SK-N-SH (cell line): ENCODE measurements around the gene ANKH. TPM values are rescaled to one million over a fixed set of nuclear protein-coding genes. Genes with fewer than 3 reads are reported as not detected.

Experiments
- CTCF ChIA-PET: fragments of 300-600, 350-600 bp; formaldehyde crosslinking; extraction: SDS; loops from one replicate; lab custom pipeline; 2021; lab: Yijun Ruan, JAX
- POLR2A ChIA-PET: fragments of 350-600 bp; sonication (Branson Sonifier 250); formaldehyde crosslinking; extraction: SDS; loops from one replicate; lab custom pipeline; 2020; ENCODE audit warnings: antibody characterized with exemption, inconsistent platforms; lab: Yijun Ruan, JAX
- DNase-seq: peaks from one replicate; pipeline ENCODE4 v3.0.0; 2012
- H2AFZ ChIP-seq: fragments of 200-600 bp; sonication (generic); 2 replicates; pipeline ENCODE4 v1.8.1; 2016; ENCODE audit warnings: antibody characterized with exemption, mild to moderate bottlenecking, low read depth
- H3F3A ChIP-seq: fragments of 200-600 bp; sonication (generic); replicated peaks from 2 replicates; pipeline ENCODE3; 2016; ENCODE audit warnings: antibody characterized with exemption, mild to moderate bottlenecking; ENCODE audit not compliant: insufficient read depth
- H3K27ac ChIP-seq, 2 experiments: fragments of 200-500 bp in 1 of 2; fragments of 200-600 bp in 1 of 2; sonication (Bioruptor generic) in 1 of 2; sonication (generic), shearing (Covaris generic) in 1 of 2; 2 replicates each; pipeline versions ENCODE4 v1.5.1 to v1.6.1; 2014 to 2016; ENCODE audit warnings: low read depth in 2 of 2, inconsistent platforms in 1 of 2, low read length in 1 of 2, mild to moderate bottlenecking in 1 of 2, mixed read lengths in 1 of 2
- H3K27me3 ChIP-seq: fragments of 200-600 bp; sonication (generic), shearing (Covaris generic); 2 replicates; pipeline ENCODE4 v1.6.1; 2016; ENCODE audit warnings: mixed run types; ENCODE audit not compliant: insufficient read depth
- H3K36me3 ChIP-seq, 2 experiments: fragments of 200-500 bp in 1 of 2; fragments of 200-600 bp in 1 of 2; sonication (Bioruptor generic) in 1 of 2; sonication (generic) in 1 of 2; replicated peaks in 1 of 2; 2 replicates each; pipeline versions ENCODE3 to v1.5.1; 2014 to 2016; ENCODE audit warnings: low read length in 1 of 2, mild to moderate bottlenecking in 1 of 2; ENCODE audit not compliant: insufficient read depth in 2 of 2, control insufficient read depth in 1 of 2
- H3K4me1 ChIP-seq, 2 experiments: fragments of 200-500 bp in 1 of 2; fragments of 200-600 bp in 1 of 2; sonication (Bioruptor generic) in 1 of 2; sonication (generic), shearing (Covaris generic) in 1 of 2; 2 replicates each; pipeline versions ENCODE4 v1.5.1 to v1.6.1; 2014 to 2016; ENCODE audit warnings: low read depth in 1 of 2, low read length in 1 of 2, mixed run types in 1 of 2; ENCODE audit not compliant: insufficient read depth in 2 of 2, control insufficient read depth in 1 of 2
- H3K4me2 ChIP-seq: fragments of 200-600 bp; sonication (generic), shearing (Covaris generic); 2 replicates; pipeline ENCODE4 v1.6.1; 2017; ENCODE audit warnings: mixed run types
- H3K4me3 ChIP-seq, 2 experiments: fragments of 200-500 bp in 1 of 2; fragments of 200-600 bp in 1 of 2; sonication (Bioruptor generic) in 1 of 2; sonication (generic), shearing (Covaris generic) in 1 of 2; 2 replicates each; pipeline versions ENCODE4 v1.5.1 to v1.8.1; 2014 to 2016; ENCODE audit warnings: low read depth in 2 of 2, inconsistent platforms in 1 of 2, low read length in 1 of 2, mild to moderate bottlenecking in 1 of 2, mixed read lengths in 1 of 2, moderate library complexity in 1 of 2
- H3K79me2 ChIP-seq: fragments of 200-600 bp; sonication (generic); 2 replicates; pipeline ENCODE4 v1.8.1; 2017; ENCODE audit warnings: mild to moderate bottlenecking; ENCODE audit not compliant: insufficient read depth
- H3K9ac ChIP-seq: fragments of 200-600 bp; sonication (generic); 2 replicates; pipeline ENCODE4 v1.6.1; 2017; ENCODE audit warnings: mixed run types
- H3K9me2 ChIP-seq: fragments of 200-600 bp; sonication (generic); 2 replicates; pipeline ENCODE4 v1.6.1; 2017; ENCODE audit warnings: mixed run types
- H3K9me3 ChIP-seq: fragments of 200-600 bp; sonication (generic); 2 replicates; pipeline ENCODE4 v1.6.1; 2017; ENCODE audit warnings: mixed run types, mild to moderate bottlenecking, moderate library complexity
- H4K20me1 ChIP-seq: fragments of 200-600 bp; sonication (generic); 2 replicates; pipeline ENCODE4 v1.6.1; 2017; ENCODE audit warnings: mild to moderate bottlenecking, mixed run types; ENCODE audit not compliant: insufficient read depth
- ELF1 ChIP-seq: IDR thresholded peaks from 2 replicates; pipeline ENCODE4 v1.4.0; 2012
- EZH2phosphoT487 ChIP-seq: fragments of 200-600 bp; sonication (generic); IDR thresholded peaks from 2 replicates; pipeline ENCODE4 v1.6.1; 2017; ENCODE audit warnings: low read depth, mixed run types, mild to moderate bottlenecking, antibody characterized with exemption, moderate library complexity, borderline replicate concordance
- FOXM1 ChIP-seq: IDR thresholded peaks from 2 replicates; pipeline ENCODE4 v1.4.0; 2012; ENCODE audit warnings: low read depth, mild to moderate bottlenecking
- MEF2A ChIP-seq: IDR thresholded peaks from 2 replicates; pipeline ENCODE4 v1.4.0; 2012; ENCODE audit warnings: low read depth, borderline replicate concordance
- NFIC ChIP-seq: IDR thresholded peaks from 2 replicates; pipeline ENCODE4 v1.4.0; 2012; ENCODE audit warnings: borderline replicate concordance
- NRF1 ChIP-seq: IDR thresholded peaks from 2 replicates; pipeline ENCODE4 v1.6.1; 2012; ENCODE audit warnings: low read depth, mild to moderate bottlenecking, low read length
- RAD21 ChIP-seq: IDR thresholded peaks from 2 replicates; pipeline ENCODE4 v1.6.1; 2012; ENCODE audit warnings: mild to moderate bottlenecking, low read length
- RXRA ChIP-seq: IDR thresholded peaks from 2 replicates; pipeline ENCODE4 v1.4.0; 2012; ENCODE audit warnings: low read depth, mild to moderate bottlenecking, borderline replicate concordance
- SIN3A ChIP-seq: IDR thresholded peaks from 2 replicates; pipeline ENCODE4 v1.6.1; 2012; ENCODE audit warnings: low read depth, mild to moderate bottlenecking, low read length, moderate library complexity, borderline replicate concordance
- TAF1 ChIP-seq: IDR thresholded peaks from 2 replicates; pipeline ENCODE4 v1.6.1; 2012; ENCODE audit warnings: low read depth, mild to moderate bottlenecking, low read length, moderate library complexity, borderline replicate concordance
- USF1 ChIP-seq: IDR thresholded peaks from 2 replicates; pipeline ENCODE4 v1.4.0; 2012; ENCODE audit warnings: low read depth, borderline replicate concordance
- WGBS: methylation state at CpG from one replicate; pipeline ENCODE4 v1.1.6; 2017; ENCODE audit warnings: low lambda C conversion rate; 5-methylcytosine and 5-hydroxymethylcytosine counted together
- polyA plus RNA-seq, 3 experiments: library from polyadenylated mRNA; depleted of rRNA; stranded (reverse); fragments of >200 nt; gene quantifications; 2 replicates each; pipeline ENCODE4 v1.2.3, GENCODE V29; 2012
- TF ChIP-seq, protein P1 (sequence below): IDR thresholded peaks from 2 replicates; pipeline ENCODE4 v1.4.0; 2012; ENCODE audit warnings: low read depth, borderline replicate concordance
- TF ChIP-seq, protein P2 (sequence below): fragments of 150-350 bp; IDR thresholded peaks from 2 replicates; pipeline ENCODE4 v1.6.1; 2016; ENCODE audit warnings: mild to moderate bottlenecking, low read depth, low read length
- TF ChIP-seq, protein P3 (sequence below): IDR thresholded peaks from 2 replicates; pipeline ENCODE4 v1.6.1; 2012; ENCODE audit warnings: mild to moderate bottlenecking, low read depth, low read length, moderate library complexity

Gene ANKH
- polyA plus RNA-seq, 1 of the 3 experiments (the other 2 are of a cell fraction): 22.0 TPM

DNA sequence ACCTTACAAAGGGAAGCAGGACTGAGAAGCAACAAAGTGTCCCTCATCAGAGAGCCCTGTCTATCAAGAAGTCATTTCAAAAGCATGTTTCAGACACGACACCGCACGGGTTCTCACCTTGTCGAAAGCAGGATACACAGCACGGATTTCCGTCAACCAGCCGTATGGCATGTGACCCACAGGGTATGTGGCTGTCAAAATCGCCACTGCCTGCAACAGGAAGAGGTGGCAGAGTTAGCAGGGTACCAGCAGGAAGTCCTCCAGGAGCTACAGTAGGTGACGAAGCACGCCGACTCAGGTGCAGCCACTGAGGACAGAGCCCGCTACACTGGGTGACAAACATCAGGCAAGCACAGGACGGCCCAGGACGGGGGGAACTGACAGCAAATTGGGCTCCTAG is 125.8 kb downstream of the ANKH start:
- Histone ChIP-seq H3K9ac (no peak overlapping the region), H3K9me3 (no peaks in the 10 kb centered on the region), H3K27me3 (no peaks in the 10 kb centered on the region), H3K4me1 (peaks cover 0 to 17% of the 10 kb centered on the region in 2 experiments; a peak in 2 of 4 replicates), H3K27ac (no peak overlapping the region), H3K4me2 (no peak overlapping the region), H4K20me1 (no peaks in the 10 kb centered on the region), H3K79me2 (no peaks in the 10 kb centered on the region), H3F3A (peaks cover 11% of the 10 kb centered on the region), H2AFZ (no peak overlapping the region), H3K36me3 (peaks cover 3 to 21% of the 10 kb centered on the region in 2 experiments), H3K9me2 (no peaks in the 10 kb centered on the region), H3K4me3 (no peak overlapping the region)
- DNase-seq: no peak
- TF ChIP-seq ELF1 (no peak), TAF1 (no peak), EZH2phosphoT487 (no peak), NRF1 (no peak), USF1 (no peak), RAD21 (no peak), NFIC (no peak), MEF2A (no peak), SIN3A (no peak), FOXM1 (no peak), RXRA (no peak)
- TF ChIP-seq, protein P1, sequence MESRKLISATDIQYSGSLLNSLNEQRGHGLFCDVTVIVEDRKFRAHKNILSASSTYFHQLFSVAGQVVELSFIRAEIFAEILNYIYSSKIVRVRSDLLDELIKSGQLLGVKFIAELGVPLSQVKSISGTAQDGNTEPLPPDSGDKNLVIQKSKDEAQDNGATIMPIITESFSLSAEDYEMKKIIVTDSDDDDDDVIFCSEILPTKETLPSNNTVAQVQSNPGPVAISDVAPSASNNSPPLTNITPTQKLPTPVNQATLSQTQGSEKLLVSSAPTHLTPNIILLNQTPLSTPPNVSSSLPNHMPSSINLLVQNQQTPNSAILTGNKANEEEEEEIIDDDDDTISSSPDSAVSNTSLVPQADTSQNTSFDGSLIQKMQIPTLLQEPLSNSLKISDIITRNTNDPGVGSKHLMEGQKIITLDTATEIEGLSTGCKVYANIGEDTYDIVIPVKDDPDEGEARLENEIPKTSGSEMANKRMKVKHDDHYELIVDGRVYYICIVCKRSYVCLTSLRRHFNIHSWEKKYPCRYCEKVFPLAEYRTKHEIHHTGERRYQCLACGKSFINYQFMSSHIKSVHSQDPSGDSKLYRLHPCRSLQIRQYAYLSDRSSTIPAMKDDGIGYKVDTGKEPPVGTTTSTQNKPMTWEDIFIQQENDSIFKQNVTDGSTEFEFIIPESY: no peak
- TF ChIP-seq, protein P2, sequence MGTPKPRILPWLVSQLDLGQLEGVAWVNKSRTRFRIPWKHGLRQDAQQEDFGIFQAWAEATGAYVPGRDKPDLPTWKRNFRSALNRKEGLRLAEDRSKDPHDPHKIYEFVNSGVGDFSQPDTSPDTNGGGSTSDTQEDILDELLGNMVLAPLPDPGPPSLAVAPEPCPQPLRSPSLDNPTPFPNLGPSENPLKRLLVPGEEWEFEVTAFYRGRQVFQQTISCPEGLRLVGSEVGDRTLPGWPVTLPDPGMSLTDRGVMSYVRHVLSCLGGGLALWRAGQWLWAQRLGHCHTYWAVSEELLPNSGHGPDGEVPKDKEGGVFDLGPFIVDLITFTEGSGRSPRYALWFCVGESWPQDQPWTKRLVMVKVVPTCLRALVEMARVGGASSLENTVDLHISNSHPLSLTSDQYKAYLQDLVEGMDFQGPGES: no peak
- TF ChIP-seq, protein P3, sequence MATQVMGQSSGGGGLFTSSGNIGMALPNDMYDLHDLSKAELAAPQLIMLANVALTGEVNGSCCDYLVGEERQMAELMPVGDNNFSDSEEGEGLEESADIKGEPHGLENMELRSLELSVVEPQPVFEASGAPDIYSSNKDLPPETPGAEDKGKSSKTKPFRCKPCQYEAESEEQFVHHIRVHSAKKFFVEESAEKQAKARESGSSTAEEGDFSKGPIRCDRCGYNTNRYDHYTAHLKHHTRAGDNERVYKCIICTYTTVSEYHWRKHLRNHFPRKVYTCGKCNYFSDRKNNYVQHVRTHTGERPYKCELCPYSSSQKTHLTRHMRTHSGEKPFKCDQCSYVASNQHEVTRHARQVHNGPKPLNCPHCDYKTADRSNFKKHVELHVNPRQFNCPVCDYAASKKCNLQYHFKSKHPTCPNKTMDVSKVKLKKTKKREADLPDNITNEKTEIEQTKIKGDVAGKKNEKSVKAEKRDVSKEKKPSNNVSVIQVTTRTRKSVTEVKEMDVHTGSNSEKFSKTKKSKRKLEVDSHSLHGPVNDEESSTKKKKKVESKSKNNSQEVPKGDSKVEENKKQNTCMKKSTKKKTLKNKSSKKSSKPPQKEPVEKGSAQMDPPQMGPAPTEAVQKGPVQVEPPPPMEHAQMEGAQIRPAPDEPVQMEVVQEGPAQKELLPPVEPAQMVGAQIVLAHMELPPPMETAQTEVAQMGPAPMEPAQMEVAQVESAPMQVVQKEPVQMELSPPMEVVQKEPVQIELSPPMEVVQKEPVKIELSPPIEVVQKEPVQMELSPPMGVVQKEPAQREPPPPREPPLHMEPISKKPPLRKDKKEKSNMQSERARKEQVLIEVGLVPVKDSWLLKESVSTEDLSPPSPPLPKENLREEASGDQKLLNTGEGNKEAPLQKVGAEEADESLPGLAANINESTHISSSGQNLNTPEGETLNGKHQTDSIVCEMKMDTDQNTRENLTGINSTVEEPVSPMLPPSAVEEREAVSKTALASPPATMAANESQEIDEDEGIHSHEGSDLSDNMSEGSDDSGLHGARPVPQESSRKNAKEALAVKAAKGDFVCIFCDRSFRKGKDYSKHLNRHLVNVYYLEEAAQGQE: no peak
- ChIA-PET POLR2A (no interaction called here), CTCF (interaction anchor here (2.6 to 4.4 kb wide), 2 partner anchors 18 to 258 kb away, joined by 11 to 26 read pairs; no protein-coding TSS in a partner anchor)
- 97% methylated on average over 11 of the region's 14 CpGs for WGBS
